Spleen (tissue), 7 donors: ENCODE measurements around the gene LRCH4.

Experiments
- POLR2A ChIP-seq, 3 donors: fragments of 450-650 bp; IDR thresholded peaks; one replicate each; pipeline ENCODE4 v1.5.1; 2017; ENCODE audit warnings: antibody characterized with exemption in 3 of 3, mild to moderate bottlenecking in 1 of 3
- POLR2AphosphoS5 ChIP-seq, 3 donors: sonication (generic); formaldehyde crosslinking; IDR thresholded peaks; one replicate each; pipeline ENCODE4 v1.5.1; 2017; ENCODE audit warnings: antibody characterized with exemption in 3 of 3
- TF ChIP-seq, protein P1 (sequence below), 11 experiments: fragments of 200-600 bp in 7 of 11; fragments of 450-650 bp in 4 of 11; sonication (generic) in 4 of 11; IDR thresholded peaks in 8 of 11; conservative IDR thresholded peaks in 3 of 11; 1 replicate in 7 of 11; 2 replicates in 4 of 11; pipeline versions ENCODE4 v1.4.0 to v1.8.0; 2016 to 2021; ENCODE audit warnings: antibody characterized with exemption in 11 of 11, inconsistent platforms in 4 of 11, mild to moderate bottlenecking in 1 of 11
- donor health status: DM: no; HTN: no; CAD: no; lungs with moderate emphysema.
- donor health status: DM: no; HTN: no; CAD: no.
- donor health status: DM: no; HTN: no; CAD: no.

DNA sequence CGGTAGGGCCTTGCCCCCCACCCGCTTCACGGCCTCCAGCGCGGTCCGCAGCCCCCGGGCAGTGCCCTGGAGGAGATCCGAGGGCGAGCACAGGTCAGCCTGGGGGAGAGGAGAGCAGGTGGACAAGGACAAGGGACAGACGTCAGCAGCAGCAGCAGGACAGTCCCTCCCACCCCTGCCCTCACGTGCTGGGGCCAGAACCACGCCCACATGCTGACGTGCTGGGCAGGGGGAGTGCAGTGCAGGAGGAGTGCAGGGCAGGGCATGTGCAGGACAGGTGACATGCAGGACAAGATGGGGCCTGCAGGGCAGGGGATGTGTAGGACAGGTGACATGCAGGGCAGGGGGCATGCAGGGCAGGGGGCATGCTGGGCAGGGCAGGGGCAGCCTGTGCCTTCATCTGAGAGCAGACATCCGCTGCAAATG, 10.7 kb downstream of the LRCH4 start:
- TF ChIP-seq, protein P1, sequence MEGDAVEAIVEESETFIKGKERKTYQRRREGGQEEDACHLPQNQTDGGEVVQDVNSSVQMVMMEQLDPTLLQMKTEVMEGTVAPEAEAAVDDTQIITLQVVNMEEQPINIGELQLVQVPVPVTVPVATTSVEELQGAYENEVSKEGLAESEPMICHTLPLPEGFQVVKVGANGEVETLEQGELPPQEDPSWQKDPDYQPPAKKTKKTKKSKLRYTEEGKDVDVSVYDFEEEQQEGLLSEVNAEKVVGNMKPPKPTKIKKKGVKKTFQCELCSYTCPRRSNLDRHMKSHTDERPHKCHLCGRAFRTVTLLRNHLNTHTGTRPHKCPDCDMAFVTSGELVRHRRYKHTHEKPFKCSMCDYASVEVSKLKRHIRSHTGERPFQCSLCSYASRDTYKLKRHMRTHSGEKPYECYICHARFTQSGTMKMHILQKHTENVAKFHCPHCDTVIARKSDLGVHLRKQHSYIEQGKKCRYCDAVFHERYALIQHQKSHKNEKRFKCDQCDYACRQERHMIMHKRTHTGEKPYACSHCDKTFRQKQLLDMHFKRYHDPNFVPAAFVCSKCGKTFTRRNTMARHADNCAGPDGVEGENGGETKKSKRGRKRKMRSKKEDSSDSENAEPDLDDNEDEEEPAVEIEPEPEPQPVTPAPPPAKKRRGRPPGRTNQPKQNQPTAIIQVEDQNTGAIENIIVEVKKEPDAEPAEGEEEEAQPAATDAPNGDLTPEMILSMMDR (IDR thresholded peaks at IDR 0.05 in 8 of 11, conservative IDR thresholded peaks at IDR 0.05 in 3 of 11) = no peak
- TF ChIP-seq POLR2A (IDR thresholded peaks at IDR 0.05) = no peak
- peak; percentile 49 to 71 (median 55) for TF ChIP-seq POLR2AphosphoS5 (IDR thresholded peaks at IDR 0.05)
